Head of caudate nucleus (tissue), 42 donors: ENCODE results near the gene NLRP11.
"Not testable (repeated sequence)": the region's sequence is repeated elsewhere in the genome, so short reads cannot be mapped to it uniquely, and the experiment has no call there.

Source experiments
- DNase-seq, 42 donors: peaks; one replicate each; pipeline versions ENCODE4 v3.0.0 to v3.0.0-alpha.2; 2020 to 2021; ENCODE audit warnings: mixed read lengths in 7 of 42
- intact Hi-C: fragments of 100-400 bp; cut with DNase I; formaldehyde crosslinking; loops from one replicate; pipeline ENCODE4 v1.15.0; 2022

Gene NLRP11

GRCh38 chr19:55801416-55801815 is 30.4 kb downstream of the NLRP11 start:
- intact Hi-C loops, result no loop called here
- no peak for DNase-seq

- DNase-seq, result no peak
- intact Hi-C loops, result no loop called here
Measured at GRCh38 chr19:55795021-55795420, 36.8 kb downstream of the NLRP11 start.

GRCh38 chr19:55781112-55781511 is 50.7 kb downstream of the NLRP11 start:
- DNase-seq, result no peak
- intact Hi-C loops, result no loop called here

- intact Hi-C loops, result no loop called here
- no peak for DNase-seq
Measured at GRCh38 chr19:55778331-55778730, 53.5 kb downstream of the NLRP11 start.

- intact Hi-C loops, result no loop called here
- no peak for DNase-seq
Measured at GRCh38 chr19:55777528-55777927, 54.3 kb downstream of the NLRP11 start.

GRCh38 chr19:55769632-55770031 is 62.2 kb downstream of the NLRP11 start:
- intact Hi-C loops, DNase-seq: not testable (repeated sequence)

- DNase-seq, intact Hi-C loops: not testable (repeated sequence)
Measured at GRCh38 chr19:55768818-55769217, 63.0 kb downstream of the NLRP11 start, which contains the start of gene RFPL4AL1. Gene RFPL4AL1, plus strand, starts transcription at chr19:55769118. Its CDS starts 2,687 bp downstream, at chr19:55771805.

GRCh38 chr19:55766466-55766865 is 65.3 kb downstream of the NLRP11 start:
- DNase-seq, result peak in 5 of 42 donors; percentile 1 to 25 (median 9)
- intact Hi-C loops, result no loop called here

- DNase-seq, intact Hi-C loops: not testable (repeated sequence)
Measured at GRCh38 chr19:55758797-55759196, 73.0 kb downstream of the NLRP11 start, which contains the start of gene RFPL4A. Gene RFPL4A, plus strand, starts transcription at chr19:55759097. Its CDS starts 2,704 bp downstream, at chr19:55761801.

GRCh38 chr19:55756808-55757207 is 75.0 kb downstream of the NLRP11 start:
- DNase-seq, intact Hi-C loops: not testable (repeated sequence)

GRCh38 chr19:55753401-55753800 is 78.4 kb downstream of the NLRP11 start:
- no peak for DNase-seq
- intact Hi-C loops, result no loop called here

- no peak for DNase-seq
- intact Hi-C loops, result no loop called here
Measured at GRCh38 chr19:55750715-55751114, 81.1 kb downstream of the NLRP11 start.

- DNase-seq, result no peak
- intact Hi-C loops, result no loop called here
Measured at GRCh38 chr19:55738302-55738701, 93.5 kb downstream of the NLRP11 start, which contains the start of gene NLRP9. Gene NLRP9, minus strand, starts transcription at chr19:55738402. Its CDS starts 28 bp downstream, at chr19:55738374.
